LNCaP clone FGC (cell line): ENCODE measurements around the gene CDC25B.

Experiments used
- DNase-seq: peaks from one replicate; pipeline ENCODE4 v3.0.0-alpha.2; 2011; ENCODE audit warnings: low read depth
- H3K4me3 ChIP-seq: 2 replicates; pipeline ENCODE4 v1.5.1; 2011; ENCODE audit warnings: mild to moderate bottlenecking, low read depth, low read length, control low read depth
- TF ChIP-seq, protein P1 (sequence below): IDR thresholded peaks from 2 replicates; pipeline ENCODE4 v1.5.1; 2012; ENCODE audit warnings: mild to moderate bottlenecking; ENCODE audit not compliant: control insufficient read depth, insufficient read depth; ENCODE audit errors: extremely low read depth

The CDC25B gene

DNA sequence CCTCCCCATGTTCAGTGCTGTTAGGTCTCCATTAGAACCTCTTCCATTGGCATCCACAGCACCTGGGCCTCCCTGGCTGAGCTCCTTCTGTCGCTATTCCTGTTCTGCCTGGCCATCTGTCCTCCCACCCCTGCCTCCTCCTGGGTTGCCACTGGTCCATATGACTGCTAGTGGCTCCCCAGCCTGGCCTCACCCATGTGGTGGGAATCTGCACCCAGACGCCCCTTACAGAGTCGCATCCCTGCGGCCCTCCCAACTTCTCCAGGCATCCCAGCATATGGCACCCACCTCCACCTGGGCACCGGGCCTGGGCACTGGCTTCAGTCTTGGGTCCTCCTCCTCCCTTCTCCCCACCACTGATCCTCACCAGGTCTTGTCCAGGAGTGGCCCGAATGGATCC lies 7.7 kb downstream of the CDC25B start:
- TF ChIP-seq, protein P1, sequence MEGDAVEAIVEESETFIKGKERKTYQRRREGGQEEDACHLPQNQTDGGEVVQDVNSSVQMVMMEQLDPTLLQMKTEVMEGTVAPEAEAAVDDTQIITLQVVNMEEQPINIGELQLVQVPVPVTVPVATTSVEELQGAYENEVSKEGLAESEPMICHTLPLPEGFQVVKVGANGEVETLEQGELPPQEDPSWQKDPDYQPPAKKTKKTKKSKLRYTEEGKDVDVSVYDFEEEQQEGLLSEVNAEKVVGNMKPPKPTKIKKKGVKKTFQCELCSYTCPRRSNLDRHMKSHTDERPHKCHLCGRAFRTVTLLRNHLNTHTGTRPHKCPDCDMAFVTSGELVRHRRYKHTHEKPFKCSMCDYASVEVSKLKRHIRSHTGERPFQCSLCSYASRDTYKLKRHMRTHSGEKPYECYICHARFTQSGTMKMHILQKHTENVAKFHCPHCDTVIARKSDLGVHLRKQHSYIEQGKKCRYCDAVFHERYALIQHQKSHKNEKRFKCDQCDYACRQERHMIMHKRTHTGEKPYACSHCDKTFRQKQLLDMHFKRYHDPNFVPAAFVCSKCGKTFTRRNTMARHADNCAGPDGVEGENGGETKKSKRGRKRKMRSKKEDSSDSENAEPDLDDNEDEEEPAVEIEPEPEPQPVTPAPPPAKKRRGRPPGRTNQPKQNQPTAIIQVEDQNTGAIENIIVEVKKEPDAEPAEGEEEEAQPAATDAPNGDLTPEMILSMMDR = no peak
- H3K4me3 ChIP-seq = no peak overlapping the region
- no peak for DNase-seq

DNA sequence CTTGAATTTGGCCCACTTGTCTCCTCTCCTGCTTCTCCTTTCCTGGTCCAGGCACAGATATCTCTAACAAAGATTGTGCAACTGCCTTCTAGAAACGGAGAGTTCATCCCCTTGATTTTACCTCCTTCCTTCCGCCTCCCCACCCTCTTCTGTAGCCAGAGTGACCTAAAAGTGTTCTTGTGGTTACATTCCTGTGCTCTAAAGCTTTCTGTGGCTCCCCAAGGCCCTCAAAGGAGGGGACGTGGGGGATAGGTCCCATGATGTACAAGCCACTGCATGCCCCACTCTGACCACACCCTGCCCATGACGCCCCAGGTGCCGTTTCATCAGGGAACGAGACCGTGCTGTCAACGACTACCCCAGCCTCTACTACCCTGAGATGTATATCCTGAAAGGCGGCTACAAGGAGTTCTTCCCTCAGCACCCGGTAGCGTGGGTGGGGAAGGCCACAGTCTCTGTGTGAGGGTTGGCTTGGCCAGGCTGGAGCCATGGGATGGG lies 8.2 kb downstream of the CDC25B start:
- H3K4me3 ChIP-seq = no peak overlapping the region
- TF ChIP-seq, protein P1 = no peak
- DNase-seq = no peak

DNA sequence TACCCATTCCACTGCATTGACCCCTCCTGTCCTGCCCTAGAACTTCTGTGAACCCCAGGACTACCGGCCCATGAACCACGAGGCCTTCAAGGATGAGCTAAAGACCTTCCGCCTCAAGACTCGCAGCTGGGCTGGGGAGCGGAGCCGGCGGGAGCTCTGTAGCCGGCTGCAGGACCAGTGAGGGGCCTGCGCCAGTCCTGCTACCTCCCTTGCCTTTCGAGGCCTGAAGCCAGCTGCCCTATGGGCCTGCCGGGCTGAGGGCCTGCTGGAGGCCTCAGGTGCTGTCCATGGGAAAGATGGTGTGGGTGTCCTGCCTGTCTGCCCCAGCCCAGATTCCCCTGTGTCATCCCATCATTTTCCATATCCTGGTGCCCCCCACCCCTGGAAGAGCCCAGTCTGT lies 8.7 kb downstream of the CDC25B start:
- no peak for DNase-seq
- H3K4me3 ChIP-seq = no peak overlapping the region
- TF ChIP-seq, protein P1 = no peak

DNA sequence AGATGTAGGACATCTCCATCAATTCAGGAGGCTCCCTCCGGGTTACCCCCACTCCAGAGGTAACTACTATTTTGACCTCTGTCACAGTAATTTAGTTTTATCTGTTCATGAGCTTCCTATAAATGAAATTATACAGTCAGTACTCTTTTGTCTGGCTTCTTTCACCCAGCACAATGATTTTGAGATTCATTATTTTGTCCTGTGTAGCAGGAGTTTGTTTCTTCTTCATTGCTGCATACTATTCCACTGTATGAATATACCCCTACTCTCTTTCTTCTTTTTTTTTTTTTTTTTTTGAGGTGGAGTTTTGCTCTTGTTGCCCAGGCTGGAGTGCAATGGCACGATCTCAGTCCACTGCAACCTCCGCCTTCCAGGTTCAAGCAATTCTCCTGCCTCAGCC lies 12.4 kb downstream of the CDC25B start:
- no peak for DNase-seq
- no peak overlapping the region for H3K4me3 ChIP-seq
- TF ChIP-seq, protein P1 = no peak

DNA sequence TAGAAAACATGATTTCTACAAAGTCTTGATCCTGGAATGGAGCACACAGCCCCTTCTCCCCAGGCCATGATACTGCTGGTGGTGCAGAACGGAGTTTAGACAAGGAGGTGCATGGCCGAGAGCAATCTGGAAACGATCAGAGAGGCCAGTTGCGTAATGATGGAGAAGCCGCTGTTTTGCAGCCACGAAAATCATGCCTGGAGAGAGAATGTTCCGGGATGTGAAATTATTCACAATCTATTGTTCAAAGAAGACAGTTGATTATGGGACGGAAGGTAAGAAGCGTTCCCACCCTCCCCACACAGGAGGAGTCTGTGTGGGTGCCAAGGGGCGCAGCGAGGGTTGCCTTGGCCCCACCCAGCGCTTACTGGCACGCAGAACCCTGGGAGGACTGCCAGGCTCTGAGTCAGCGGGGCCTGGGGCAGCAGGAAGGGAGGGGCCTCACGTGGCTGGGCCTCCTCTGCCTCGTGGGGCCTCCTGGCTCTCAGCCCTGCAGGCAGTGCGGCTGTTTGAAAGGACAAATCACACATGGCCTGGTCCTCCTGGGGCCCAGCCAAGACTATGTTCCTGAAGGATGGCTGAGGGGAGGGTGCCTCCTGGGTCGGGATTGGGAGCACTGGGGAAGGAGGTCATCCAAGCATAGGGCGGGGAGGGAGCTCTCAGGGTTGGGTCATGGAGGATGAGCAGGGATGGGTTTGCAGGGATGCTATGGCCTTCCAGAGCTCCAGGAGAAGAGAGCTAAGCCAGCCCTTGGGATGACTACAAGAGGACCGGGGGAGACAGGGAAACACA lies 15.6 kb downstream of the CDC25B start:
- H3K4me3 ChIP-seq = no peak overlapping the region
- peak; percentile 87 for DNase-seq
- TF ChIP-seq, protein P1 = no peak

DNA sequence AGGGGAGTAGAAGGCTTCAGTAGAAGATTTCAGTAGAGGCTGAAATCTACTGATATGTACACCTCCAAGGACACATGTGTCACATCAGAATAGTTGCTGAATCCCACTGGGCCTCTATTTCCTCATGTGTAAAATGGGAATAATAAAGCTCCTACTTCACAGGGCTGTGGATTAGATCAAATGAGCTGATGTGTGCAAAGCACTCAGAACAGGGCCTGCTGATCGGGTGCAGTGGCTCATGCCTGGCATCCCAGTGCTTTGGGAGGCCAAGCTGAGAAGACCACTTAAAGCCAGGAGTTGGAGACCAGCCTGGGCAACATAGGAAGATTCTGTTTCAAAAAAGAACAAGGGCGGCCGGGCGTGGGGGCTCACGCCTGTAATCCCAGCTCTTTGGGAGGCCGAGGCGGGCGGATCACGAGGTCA lies 16.2 kb downstream of the CDC25B start:
- H3K4me3 ChIP-seq = no peak overlapping the region
- TF ChIP-seq, protein P1 = no peak

More for the DNA sequence above, 16.2 kb downstream of the CDC25B start:
- DNase-seq = no peak
